HG03139 (cell line): ENCODE data around the gene RTRAF.

Source experiments
- ATAC-seq: cut with Tn5 transposase; IDR thresholded peaks from one replicate; pipeline ENCODE4 v1.9.1; 2021; ENCODE audit not compliant: unreplicated experiment

Gene RTRAF

GRCh38 chr14:52048641-52049204 is 59.4 kb downstream of the RTRAF start:
- ATAC-seq, result no peak

DNA sequence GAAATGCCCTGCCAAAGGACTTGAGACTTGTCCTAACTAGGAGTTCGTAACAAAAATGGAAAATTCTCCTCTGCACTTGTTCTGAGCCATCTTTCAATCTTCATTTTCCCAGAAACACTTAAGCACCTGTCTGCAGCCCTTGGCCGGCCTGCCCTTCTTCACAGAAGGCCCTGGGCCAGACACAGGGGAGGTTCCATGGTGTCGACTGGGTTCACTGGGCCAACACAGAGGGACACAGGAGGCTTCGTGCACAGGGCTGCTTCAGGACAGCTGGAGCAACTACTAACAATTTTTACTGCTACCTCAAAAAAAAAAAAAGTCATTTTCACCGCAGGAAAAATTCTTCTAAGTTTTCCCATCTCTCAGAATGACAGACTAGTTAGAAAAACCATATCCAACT is 59.9 kb downstream of the RTRAF start:
- no peak for ATAC-seq

GRCh38 chr14:52049721-52050588 is 60.6 kb downstream of the RTRAF start:
- no peak for ATAC-seq

DNA sequence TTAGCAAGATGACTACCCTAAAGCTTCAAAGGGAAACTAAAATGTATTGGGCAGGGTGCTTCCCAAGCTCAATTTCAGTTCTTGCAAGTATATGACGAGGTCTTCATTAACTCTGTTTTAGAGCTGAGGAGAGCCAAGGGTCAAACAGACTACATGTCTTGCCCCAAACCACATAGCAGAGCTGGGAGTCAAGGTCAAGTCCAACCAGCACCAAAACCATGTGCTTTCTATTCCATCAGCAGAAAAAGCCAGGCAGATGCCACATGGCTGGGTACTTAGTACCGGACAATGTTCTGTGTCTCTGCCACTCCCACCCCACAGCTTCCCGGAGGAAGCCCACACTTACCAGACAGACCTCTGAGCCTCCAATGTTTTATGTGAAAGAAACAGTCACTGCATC is 61.9 kb downstream of the RTRAF start:
- ATAC-seq, result no peak

DNA sequence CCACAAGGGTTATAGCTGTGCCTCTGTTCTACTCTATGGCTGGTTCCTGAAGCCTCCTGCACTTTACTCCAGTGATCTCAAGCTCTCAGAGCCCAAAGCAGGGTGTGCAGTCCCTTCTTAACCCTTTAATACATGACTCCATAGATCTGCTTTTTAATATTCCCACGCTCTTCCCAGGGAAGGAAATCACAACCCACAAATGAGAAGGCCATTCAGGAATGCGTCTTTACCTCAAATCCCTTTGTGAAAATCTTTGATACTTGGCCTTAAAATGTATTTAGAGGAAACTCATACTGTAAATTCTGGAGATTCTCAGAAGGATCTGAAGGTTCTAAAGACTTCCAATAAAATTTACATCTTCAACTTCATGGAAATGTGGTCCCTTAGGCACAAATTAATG is 62.5 kb downstream of the RTRAF start:
- no peak for ATAC-seq

DNA sequence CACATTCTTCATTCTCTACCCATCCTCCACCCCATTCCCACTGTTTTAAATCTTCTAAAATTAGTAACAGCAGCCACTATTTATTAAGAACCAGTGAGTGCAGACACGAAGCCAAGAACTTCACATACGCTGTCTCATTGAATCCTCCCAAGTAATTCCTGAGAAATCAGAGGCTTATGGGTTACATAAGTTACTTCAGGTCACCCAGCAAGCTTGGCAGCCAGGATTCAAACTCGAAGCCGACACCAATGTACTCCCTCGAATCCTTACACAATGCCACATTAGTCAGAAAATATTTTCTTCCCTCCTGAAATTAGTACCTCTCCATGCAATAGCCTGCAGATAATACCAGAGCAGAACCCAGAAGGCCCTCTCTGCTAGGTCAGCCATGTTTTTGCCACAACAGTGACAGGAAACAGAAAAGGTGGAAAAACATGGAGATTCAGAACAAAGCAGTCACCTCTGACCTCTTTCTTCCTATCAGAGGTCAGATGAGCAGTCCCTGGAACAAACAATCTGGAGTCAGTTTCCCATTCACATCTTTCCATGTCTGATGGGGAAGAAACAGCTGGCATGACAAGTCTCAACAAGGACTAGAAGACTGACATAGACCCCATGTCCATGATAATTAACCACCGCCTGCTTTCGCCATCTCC is 63.1 kb downstream of the RTRAF start:
- ATAC-seq, result no peak

GRCh38 chr14:52053044-52053443 is 63.7 kb downstream of the RTRAF start:
- ATAC-seq, result no peak

GRCh38 chr14:52054678-52055077 is 65.3 kb downstream of the RTRAF start:
- ATAC-seq, result no peak

DNA sequence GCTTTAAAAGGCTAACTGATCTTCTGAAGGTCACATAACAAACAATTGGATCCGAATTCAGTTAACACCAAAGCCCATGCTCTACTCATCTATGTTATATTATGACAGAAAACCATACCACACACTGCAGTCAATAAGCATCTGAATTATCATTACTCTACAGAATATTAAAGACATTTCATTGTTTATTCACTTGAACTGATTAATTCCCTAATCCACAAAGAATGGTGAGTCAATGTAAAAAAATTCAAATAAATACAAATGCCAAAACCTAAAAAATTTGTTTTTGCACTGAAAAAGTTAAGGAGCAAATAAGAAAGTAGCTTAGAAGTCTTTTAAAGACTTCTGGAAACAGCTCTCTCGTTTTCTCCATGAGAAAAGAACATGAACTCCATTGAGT is 65.8 kb downstream of the RTRAF start:
- no peak for ATAC-seq

DNA sequence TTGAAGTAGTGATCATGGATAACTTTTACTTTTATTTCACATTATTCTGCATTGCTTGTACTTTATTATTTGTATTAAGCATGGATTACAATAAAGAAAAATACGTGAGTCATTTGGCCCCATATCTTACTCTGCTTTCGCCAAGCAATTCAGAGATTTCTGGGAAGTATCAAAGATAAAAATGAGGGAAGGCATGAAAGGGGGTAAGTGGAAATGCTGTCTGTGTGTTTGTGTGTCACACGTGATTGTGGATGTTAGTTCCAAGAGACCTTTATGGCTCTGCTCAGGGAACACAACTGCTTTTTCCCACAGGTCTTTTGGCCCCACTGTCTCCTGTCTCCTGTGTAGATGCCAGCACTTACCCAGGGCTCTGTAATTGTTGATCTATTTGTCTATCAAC is 69.0 kb downstream of the RTRAF start:
- no peak for ATAC-seq

GRCh38 chr14:52059649-52060048 is 70.3 kb downstream of the RTRAF start:
- ATAC-seq, result no peak

- ATAC-seq, result no peak
Measured at GRCh38 chr14:52060080-52060479, 70.7 kb downstream of the RTRAF start.
